Kidney epithelial cell (primary cell): ENCODE results near the gene AKAP7. TPM values are rescaled to one million over a fixed set of nuclear protein-coding genes. Genes with fewer than 3 reads are reported as not detected.

Source experiments
- DNase-seq: peaks from one replicate; pipeline ENCODE4 v3.0.0-alpha.2; 2010; ENCODE audit warnings: low read depth
- H3K27me3 ChIP-seq: 2 replicates; pipeline ENCODE4 v1.6.0; 2011; ENCODE audit warnings: low read length; ENCODE audit not compliant: control insufficient read depth, insufficient read depth
- H3K36me3 ChIP-seq: 2 replicates; pipeline ENCODE4 v1.5.1; 2011; ENCODE audit warnings: low read length; ENCODE audit not compliant: control insufficient read depth, insufficient read depth
- H3K4me3 ChIP-seq: 2 replicates; pipeline ENCODE4 v1.5.1; 2011; ENCODE audit warnings: low read depth, mild to moderate bottlenecking, control low read depth, low read length
- CTCF ChIP-seq: IDR thresholded peaks from 2 replicates; pipeline ENCODE4 v1.5.1; 2011; ENCODE audit warnings: mild to moderate bottlenecking, moderate library complexity, low read length, control low read depth, inconsistent platforms; ENCODE audit not compliant: insufficient read depth, poor library complexity, severe bottlenecking
- total RNA-seq: library from RNA; depleted of rRNA; stranded (reverse); fragments of >200 nt; gene quantifications from 2 replicates; pipeline ENCODE4 v1.2.3, GENCODE V29; 2015

Gene AKAP7
- total RNA-seq, 1 donor from 2014 or later = 4.2 TPM

GRCh38 chr6:131160254-131160758, 25.0 kb downstream of the AKAP7 start:
- TF ChIP-seq CTCF = no peak
- no peak for DNase-seq
- Histone ChIP-seq H3K36me3 (no peaks in the 10 kb centered on the region), H3K4me3 (no peak overlapping the region), H3K27me3 (no peaks in the 10 kb centered on the region)

GRCh38 chr6:131161987-131162386, 26.7 kb downstream of the AKAP7 start:
- no peak for TF ChIP-seq CTCF
- no peaks in the 10 kb centered on the region for H3K27me3 ChIP-seq
- no peak for DNase-seq
- no peak overlapping the region for H3K4me3 ChIP-seq
- H3K36me3 ChIP-seq = no peaks in the 10 kb centered on the region

GRCh38 chr6:131163886-131164285, 28.6 kb downstream of the AKAP7 start:
- Histone ChIP-seq H3K4me3 (no peak overlapping the region), H3K27me3 (no peaks in the 10 kb centered on the region), H3K36me3 (no peaks in the 10 kb centered on the region)
- DNase-seq = no peak
- TF ChIP-seq CTCF = no peak

- Histone ChIP-seq H3K36me3 (no peaks in the 10 kb centered on the region), H3K27me3 (no peaks in the 10 kb centered on the region), H3K4me3 (no peak overlapping the region)
- no peak for TF ChIP-seq CTCF
- no peak for DNase-seq
Measured at GRCh38 chr6:131164506-131164905, 29.2 kb downstream of the AKAP7 start.

- no peak overlapping the region for H3K4me3 ChIP-seq
- no peak for DNase-seq
- H3K27me3 ChIP-seq = no peaks in the 10 kb centered on the region
- TF ChIP-seq CTCF = no peak
- H3K36me3 ChIP-seq = no peaks in the 10 kb centered on the region
Measured at GRCh38 chr6:131167773-131168172, 32.5 kb downstream of the AKAP7 start.

GRCh38 chr6:131169613-131170012, 34.3 kb downstream of the AKAP7 start:
- no peaks in the 10 kb centered on the region for H3K27me3 ChIP-seq
- no peak for DNase-seq
- no peaks in the 10 kb centered on the region for H3K36me3 ChIP-seq
- H3K4me3 ChIP-seq = no peak overlapping the region
- no peak for TF ChIP-seq CTCF
